Skin epidermis (tissue), 12 donors: ENCODE measurements around the gene STK32C.
"Not testable (repeated sequence)": the region's sequence is repeated elsewhere in the genome, so short reads cannot be mapped to it uniquely, and the experiment has no call there.

ENCODE experiments used
- H3K27ac ChIP-seq, 21 experiments: fragments of 200-600 bp; sonication (generic) in 11 of 21; one replicate each; pipeline ENCODE4 v1.5.0; 2020; ENCODE audit warnings: mild to moderate bottlenecking in 3 of 21, inconsistent platforms in 2 of 21, moderate library complexity in 2 of 21
- H3K4me3 ChIP-seq, 7 experiments: fragments of 200-600 bp; sonication (generic) in 2 of 7; one replicate each; pipeline ENCODE4 v1.5.0; 2020; ENCODE audit warnings: inconsistent platforms in 2 of 7, mild to moderate bottlenecking in 2 of 7, moderate library complexity in 1 of 7

STK32C gene

DNA sequence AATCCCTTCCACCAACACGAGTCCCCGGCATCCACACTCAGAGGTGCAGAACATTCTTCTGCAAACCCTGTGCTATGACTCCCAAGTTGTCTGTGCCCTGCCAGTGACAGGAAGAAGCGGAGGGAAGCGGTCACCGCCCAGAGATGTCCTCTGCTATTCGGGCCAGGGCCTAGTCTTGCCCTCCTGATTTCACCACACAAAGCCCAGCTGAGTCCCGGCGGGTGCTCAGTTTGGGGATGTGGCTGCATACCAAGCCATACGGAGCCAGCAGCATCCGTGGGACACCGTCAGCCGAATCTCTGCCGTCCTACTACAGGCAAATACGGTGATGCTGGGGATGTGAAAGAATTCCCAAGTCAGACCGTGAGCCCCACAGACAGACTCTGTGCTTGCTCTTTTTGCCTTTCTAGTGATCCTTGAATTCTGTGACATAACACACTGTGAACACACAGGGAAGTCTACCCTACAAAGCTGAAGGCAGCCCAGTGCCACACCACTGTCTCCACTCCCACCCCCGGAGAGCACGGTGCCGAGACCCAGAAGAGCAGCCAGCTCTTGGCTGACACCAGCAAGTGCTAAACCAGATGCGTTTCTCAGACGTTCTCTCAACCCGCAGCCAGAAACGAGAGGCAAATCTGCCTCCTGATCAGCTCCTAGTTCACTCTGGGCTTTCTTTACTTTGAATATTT lies 2.0 kb downstream of the STK32C start:
- Histone ChIP-seq H3K27ac (no peak overlapping the region), H3K4me3 (no peak overlapping the region)

DNA sequence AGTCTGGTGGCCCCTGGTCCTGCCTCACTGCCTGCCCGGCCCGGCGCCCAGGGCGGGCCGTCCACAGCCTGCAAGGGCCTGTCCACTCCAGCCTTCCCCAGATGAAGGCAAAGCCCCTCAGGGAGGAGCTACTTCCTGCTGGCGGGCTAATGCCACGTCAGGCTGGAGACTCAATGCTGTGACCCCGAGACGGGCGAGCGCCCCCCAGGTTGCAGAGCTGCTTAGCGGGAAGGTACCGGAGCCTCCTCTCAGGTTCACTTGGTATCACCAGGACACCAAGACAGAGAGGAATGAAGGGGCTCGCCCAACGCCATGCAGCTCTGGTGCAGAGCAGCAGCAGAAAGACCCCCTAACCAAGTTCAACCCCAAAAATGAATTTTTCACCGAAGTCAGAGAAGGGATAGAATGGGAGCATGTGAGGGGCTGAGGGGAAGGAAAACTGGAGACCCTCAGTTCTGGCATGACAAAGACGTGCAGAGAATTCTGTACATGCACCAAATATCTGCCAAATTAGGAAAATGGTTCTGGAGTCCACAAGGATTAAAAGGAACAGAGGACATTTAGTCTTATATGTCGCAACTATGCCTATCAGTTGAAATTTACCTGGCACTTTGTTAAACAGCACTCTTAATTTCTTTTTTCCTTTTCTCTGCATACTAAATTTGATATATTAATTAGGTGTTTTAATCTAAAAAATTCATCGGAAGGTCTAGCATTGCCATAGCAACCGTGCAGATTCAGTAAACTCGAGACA lies 2.8 kb downstream of the STK32C start:
- no peak overlapping the region for H3K4me3 ChIP-seq

DNA sequence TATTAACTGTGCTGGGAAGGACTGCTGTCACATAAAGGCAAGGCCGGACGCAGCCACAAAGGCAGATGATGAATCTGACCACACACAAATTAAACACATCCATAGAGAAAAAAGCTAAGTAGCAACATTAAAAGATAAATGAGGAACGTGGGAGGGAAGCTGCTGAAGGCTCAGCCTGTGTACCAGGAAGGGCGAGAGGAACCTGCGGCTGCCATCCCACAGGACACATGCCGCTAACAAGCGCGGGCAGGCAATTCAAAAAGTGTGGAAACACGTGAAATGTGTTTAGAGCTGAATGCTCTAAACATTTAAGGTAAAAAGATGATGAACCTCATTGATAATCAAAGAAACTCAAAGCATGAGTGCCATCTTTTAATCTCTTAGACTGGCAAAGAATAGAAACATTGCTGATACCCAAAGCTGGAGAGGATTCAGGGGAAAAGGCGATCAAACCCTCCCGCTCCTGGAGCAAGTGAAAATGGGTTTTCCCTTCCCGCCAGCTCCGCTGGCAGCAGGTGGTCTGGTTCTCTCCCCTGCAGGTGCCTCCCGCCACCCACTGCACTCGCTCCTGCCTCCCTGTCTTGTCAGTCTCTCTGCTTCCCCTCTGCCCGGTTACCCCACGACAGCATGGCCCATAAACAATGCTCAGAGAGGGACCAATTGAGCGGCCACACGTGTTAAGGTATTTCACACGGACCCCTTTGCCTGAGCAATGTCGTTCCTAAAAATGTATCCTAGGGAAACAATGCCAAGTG lies 4.2 kb downstream of the STK32C start:
- no peak overlapping the region for H3K27ac ChIP-seq
- H3K4me3 ChIP-seq, result no peak overlapping the region

More for the DNA sequence above, 2.8 kb downstream of the STK32C start:
- H3K27ac ChIP-seq, result no peak overlapping the region

DNA sequence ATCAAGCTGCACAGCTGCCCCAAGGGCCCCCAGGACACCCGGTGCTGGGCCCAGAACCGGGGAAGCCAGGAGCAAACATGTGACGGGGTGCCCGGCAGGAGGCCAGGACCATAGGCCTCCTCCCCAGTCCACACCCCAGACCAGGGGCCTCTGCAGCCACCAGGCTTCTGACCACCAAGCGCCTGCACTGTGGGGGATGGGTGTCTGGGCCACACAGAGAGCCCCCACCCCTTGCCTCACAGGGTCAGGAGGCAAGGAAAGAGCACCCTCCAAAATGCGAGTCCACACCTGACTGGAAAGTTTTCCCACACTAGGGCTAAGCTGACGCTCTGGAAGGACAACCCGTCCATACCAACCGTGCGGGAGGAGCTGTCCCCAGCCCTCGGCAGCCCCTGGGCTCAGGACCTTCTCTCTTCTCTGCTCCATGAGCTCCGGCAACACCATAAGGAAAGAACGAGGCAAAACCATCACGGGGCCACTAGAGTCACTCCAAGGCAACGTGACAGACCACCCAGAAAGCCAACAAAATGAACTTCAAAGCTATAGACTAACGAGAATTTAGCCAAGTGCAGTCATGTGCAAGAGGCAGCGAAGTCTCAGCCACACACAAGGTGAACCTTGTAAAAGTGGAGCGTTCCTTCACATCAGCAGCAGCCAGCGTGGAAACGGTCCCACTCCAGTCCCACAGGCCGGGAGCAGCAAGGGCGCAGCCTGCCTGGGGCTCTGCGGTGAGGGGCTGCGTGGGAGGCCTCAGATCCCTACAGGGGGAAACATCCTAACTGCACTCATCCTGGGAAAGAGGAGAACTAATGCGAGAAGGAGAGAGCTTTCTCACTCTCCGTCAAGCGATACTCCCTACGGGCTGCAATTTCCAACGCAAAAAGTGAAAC lies 5.1 kb downstream of the STK32C start:
- Histone ChIP-seq H3K4me3 (no peak overlapping the region), H3K27ac (no peak overlapping the region)

DNA sequence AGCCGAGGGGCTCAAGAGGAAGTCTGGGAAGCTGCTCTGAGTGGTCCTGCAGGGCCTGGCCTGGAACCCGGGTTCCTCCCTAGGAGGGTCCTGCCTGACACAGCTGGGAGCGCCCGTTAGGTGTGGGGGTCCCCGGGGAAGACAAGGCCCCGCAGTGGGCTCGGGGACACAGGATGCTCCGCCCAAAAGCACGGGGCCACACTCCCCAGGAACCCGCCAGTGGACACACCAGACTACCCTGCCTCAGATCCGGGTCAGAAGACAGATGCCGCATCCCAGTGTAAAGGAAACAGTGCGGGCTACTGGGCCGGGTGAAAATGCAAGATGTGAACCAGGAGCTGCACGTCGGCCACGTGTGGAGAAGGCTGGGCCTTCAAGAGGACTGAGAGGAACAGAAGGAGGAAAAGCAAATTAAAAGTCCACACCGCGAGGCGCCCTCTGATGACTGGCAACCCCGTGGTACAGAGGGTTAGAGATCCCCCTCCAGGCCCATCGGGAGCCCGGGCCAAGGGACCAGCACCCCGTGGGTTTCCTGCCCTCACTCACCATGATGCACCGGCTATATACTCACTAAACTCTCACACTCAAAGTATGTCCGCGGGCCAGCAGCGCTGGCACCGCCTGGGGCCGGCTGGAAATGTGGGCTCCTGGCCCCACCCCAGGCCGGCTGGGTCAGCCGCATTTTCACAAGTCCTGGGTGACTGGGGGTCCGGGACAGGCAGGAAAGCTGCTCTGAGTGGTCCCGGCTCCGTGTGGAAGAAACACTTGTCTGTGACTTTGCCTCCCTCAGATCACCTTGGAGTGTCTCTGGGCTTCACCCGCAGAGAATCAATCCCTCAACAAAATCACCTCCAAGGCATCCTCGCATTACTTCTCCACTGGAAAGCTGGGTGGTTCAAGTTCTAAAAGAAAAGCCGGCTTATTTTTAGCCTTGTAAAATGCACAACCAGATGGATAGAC lies 6.1 kb downstream of the STK32C start:
- H3K27ac ChIP-seq, result no peak overlapping the region
- H3K4me3 ChIP-seq, result no peak overlapping the region

DNA sequence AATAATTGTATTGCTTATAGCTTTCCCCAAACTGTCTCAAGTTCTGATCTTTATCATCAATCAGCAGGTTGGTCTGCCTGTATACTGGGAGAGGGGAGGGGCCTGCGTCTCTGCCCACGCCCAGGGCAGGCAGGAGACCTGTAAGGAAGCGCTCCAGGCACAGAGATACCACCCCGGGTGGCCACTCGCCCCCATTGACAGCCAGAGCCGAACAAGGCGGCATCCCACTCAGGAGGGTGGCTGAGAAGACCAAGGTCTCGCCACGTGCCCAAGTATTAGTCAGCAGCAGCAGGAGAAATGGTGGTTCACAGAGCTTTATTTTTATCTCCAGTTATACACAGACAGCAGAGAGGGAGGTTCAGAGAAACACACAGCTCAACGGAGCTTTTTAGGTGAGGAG lies 7.2 kb downstream of the STK32C start:
- H3K27ac ChIP-seq, result no peak overlapping the region
- H3K4me3 ChIP-seq, result no peak overlapping the region

DNA sequence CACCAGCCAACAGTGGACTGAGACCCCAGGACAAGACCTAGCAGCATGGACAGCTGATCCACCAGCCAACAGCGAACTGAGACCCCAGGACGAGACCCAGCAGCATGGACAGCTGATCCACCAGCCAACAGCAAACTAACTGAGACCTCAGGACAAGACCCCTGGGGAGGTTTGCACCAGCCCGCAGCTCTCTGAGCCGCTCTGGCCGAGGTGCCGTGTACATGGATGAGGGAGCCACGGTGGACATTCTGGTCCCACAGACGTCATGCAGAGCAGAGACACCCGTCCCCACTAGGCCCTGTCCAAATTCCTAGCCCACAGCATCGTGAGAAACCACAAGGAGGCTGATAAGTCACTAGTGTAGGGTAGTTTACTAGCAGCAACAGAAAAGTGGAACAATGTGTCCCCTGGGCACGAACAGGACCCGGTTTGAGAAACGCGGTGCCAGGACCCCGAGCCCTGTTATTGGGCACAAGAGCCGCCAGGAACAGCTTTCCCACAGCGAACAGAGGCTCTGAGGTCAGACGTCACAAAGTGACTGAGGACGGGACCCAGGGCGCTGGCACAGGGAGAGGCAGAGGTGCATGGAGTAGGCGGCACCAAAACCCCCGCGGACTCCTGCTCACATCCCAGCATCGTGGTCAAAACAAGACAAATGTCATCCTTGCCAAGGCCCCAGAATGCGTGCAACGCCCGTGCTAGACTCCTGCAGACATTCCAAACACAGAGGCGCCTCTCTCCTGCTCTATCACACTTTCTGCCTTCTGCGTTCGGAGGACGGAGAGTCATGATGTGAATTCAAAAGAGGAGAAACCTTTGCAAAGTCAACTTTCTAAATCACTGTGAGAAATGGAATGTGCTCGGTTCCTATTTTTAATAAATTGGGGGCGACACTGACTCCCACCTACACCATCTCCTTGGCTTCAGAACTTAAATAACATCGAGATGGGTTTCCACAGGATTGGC lies 8.1 kb downstream of the STK32C start:
- Histone ChIP-seq H3K4me3 (no peak overlapping the region), H3K27ac (no peak overlapping the region)

DNA sequence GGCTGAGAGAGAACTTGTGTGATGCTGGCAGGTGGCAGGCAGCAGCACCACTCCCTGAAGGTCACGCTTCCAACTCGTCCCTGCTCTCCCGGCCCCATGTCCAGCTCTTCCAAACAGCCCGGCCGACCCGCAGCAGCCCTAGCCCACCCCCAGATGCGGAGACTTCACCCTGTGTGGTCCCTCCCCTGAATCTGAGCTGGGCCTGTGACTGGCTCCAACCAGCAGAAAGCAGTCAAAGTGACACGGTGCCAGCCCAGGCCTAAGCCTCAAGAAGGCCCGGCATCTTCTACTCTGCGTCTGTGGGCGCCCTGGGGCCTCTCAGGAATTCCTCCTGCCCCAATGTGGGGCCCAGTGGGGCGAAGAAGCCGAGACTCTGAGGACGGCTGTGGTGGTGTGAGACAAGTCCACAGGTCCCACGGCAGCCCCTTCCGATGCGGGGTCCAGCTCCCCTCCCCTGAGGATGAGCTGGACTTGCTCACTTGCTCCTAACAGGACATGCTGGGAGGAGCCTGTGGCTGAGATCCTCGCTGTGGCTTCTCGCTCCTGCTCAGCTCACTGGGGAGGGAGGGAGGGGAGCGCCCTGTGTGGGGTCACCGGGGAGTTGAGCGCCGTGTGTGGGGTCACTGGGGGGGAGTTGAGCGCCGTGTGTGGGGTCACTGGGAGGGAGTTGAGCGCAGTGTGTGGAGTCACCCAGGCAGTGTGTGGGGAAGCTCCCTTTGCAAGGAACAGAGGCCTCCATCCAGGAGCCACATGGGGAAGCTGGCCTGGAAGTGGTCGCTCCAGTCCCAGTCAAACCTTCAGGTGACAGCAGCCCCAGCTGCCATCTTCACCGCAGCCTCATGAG lies 9.5 kb downstream of the STK32C start:
- Histone ChIP-seq H3K4me3 (no peak overlapping the region), H3K27ac (no peak overlapping the region)

DNA sequence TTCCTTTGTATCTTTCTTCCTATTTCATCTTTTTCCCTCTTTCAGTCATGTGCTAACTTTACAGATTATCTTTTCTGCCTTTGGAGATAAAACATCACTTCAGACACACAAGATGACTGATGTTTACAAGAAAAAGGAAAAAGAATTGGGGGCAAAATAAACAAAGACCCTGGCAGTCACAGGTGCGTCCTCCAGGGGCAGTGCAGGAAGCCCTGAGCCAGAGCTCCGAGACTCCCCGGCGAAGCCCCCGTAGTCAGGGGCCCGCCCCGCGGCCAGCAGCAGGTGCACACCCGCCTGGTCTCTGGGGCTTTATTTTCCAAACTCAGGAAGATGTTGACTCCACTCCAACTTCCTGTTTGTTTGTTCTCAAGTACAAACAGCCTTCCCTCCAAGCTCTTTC lies 10.2 kb downstream of the STK32C start:
- no peak overlapping the region for H3K27ac ChIP-seq
- no peak overlapping the region for H3K4me3 ChIP-seq

DNA sequence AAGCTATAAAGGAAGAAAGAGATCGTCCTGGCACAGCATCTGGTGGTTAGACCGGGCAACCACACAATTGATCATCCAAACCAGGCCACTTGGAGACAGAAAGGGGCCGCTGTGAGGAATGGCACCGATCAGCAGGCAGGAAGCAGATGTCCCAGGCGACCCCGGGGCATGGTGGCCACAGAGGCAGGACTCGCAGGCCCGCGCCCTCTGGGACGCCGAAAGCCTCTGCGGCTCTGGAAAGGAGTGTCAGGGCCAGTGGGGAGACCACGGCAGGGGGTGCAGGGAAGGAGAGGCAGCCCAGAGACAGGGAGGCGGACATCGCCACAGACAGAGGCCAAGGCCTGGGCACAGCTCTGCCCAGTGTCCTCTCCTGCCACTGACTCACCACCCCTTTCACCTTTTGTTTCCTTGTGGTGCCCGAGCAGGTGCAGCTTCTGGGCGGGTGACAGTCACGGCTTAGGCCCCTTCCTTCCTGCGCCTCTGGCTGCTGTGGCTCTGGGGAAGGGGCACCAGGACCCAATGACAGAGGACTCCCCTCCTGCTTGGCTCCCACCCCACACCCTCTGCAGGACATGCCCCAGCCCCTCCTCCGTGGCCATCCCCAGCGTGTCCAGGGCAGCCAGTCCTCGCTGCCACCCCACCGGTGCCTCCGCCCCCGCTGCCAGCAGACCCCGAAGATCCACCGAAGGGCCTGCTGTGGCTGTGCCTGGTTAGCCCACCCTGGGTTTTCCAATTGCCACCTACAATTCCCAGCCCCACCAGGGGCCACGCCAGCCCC lies 10.9 kb downstream of the STK32C start:
- Histone ChIP-seq H3K4me3 (no peak overlapping the region), H3K27ac (no peak overlapping the region)

DNA sequence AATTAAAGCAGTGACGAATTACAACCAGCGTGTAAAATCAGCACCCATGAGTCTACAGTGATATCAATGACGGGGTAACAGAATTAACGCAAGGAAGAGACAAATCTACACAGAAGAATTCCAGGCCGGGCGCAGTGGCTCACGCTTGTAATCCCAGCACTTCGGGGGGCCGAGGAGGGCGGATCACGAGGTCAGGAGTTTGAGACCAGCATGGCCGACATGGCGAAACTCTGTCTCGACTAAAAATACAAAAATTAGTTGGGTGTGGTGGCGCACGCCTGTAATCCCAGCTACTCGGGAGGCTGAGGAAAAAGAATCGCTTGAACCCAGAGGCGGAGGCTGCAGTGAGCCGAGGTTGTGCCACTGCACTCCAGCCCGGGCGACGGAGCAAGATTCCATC lies 12.3 kb downstream of the STK32C start:
- not testable (repeated sequence) for H3K27ac ChIP-seq, H3K4me3 ChIP-seq

DNA sequence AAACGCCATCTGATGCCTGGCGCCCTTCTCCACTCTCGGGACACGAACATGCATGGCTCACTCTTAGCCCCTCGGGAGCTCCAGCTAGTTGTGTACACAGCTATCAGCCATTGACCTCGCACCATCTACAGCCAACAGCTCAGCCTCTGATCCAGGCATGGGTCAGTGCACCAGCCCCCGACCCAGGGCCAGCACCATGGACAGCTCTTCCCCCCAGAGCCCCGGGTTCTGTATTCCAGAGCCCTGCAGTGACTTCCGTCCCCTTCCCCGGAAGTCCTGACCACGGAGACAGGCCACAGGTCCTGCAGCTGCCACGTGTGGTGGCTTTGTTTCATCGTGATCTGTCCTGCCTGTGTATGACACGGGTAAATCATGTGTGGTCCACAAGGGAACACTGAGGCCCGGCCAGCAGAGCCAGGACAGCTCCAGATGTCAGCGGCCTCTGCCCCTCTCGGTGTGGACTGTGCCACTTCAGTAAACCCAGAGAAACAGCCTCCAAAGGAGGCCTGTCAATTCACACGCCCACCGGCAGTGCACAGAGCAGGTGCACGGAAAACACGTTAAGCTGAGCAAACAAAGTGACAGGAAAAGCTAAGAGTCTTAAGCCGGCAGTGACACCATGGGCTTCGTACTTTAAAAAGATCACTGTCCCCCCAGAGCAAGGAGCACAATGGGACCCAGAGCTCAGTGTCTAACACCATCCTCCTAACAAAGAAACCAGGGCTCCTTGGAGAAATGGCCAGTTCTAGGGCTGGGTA lies 13.0 kb downstream of the STK32C start:
- no peak overlapping the region for H3K27ac ChIP-seq
- no peak overlapping the region for H3K4me3 ChIP-seq

DNA sequence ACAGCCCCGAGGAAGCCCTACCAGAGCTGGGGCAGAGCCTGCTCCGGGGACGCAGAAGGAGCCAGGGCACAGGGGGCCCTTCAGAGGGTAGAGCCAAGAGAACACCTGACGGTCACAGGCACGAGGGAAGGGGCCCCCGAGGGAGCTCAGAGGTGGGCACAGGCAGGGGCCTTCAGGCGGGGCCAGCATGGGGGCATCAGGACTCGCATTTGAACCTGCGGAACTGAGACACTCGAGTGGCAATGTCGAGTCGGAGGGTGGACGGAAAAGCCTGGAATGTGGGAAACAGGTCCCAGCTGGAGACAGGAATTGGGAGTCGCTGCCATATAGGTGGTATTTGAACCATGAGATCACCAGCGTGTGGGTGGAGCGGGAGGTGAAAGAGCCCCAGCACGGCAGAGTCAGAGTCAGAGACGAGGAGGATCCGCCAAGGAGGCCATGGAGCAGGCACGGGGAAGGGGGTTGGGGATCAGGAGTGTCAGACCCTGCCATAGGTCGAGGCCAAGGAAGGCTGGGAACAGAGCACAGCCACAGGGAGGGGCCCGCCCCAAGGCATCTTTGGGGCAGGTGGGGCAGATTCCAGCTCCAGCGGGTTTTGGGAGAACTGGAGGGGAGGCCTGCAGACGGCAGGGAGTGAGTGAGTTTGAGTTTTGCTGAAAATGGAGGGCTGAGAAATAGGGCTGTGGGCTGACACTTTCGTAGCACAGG lies 13.8 kb downstream of the STK32C start:
- Histone ChIP-seq H3K27ac (no peak overlapping the region), H3K4me3 (no peak overlapping the region)

DNA sequence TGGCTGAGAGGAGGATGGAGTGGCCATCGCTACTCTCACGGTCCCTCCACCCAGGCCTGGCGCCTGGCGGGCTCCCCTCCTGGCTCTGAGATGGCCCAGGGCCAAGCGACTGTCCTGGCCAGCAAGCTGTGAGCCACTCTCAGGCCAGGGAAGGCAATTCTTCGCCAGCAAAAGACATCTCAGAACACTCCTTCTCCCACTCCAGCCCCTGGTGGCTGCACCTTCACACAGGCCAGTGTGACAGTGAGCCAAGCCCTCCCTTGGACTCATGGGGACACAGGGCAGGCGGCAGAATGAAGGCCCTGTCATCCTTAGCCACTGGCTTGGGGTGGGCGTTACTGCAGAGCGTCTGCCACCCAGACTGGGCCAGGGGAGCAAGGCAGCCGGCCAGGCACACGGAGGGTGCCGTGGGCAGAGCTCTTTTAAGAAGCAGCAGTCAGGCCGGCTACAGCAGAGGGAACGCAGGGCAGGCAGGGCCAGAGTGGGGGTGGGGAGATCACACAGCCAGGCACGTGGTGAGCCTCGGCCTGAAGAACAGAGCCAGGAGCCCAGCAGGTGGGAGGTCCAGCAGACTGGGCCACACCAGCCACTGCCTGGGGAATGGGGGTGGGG lies 14.4 kb downstream of the STK32C start:
- no peak overlapping the region for H3K27ac ChIP-seq
- no peak overlapping the region for H3K4me3 ChIP-seq
